Adrenal gland (tissue), 12 donors: ENCODE measurements around the gene CMTM4. TPM values are rescaled to one million over a fixed set of nuclear protein-coding genes. Genes with fewer than 3 reads are reported as not detected.

ENCODE experiments used
- DNase-seq, 7 donors: peaks; one replicate each; pipeline ENCODE4 v3.0.0-alpha.2; 2019 to 2020
- H3K27ac ChIP-seq, 5 donors: fragments of 200-600 bp; sonication (generic) in 4 of 5; 1 replicate in 3 of 5; 2 replicates in 2 of 5; pipeline versions ENCODE4 v1.5.1 to v1.8.0; 2016 to 2020; ENCODE audit warnings: mild to moderate bottlenecking in 1 of 5
- H3K27me3 ChIP-seq: fragments of 200-600 bp; 2 replicates; pipeline ENCODE4 v1.8.0; 2021
- H3K36me3 ChIP-seq, 2 donors: fragments of 200-600 bp; replicated peaks in 1 of 2; 1 replicate in 1 of 2; 2 replicates in 1 of 2; pipeline versions ENCODE4 v1.5.1 to v1.8.0; 2018 to 2022
- H3K4me1 ChIP-seq, 2 donors: fragments of 200-600 bp; replicated peaks in 1 of 2; 1 replicate in 1 of 2; 2 replicates in 1 of 2; pipeline versions ENCODE4 v1.5.1 to v1.8.0; 2018 to 2021
- H3K4me3 ChIP-seq, 4 donors: fragments of 200-600 bp; sonication (generic) in 3 of 4; one replicate each; pipeline ENCODE4 v1.5.1; 2016 to 2018
- H3K9me3 ChIP-seq, 3 donors: fragments of 200-600 bp; sonication (generic) in 1 of 3; replicated peaks in 1 of 3; 1 replicate in 2 of 3; 2 replicates in 1 of 3; pipeline versions ENCODE4 v1.5.1 to v1.8.0; 2016 to 2021
- CTCF ChIP-seq, 6 experiments: fragments of 450-650 bp in 4 of 6; fragments of 200-600 bp in 2 of 6; sonication (generic) in 1 of 6; IDR thresholded peaks; 1 replicate in 5 of 6; 2 replicates in 1 of 6; pipeline versions ENCODE4 v1.5.1 to v1.8.0; 2016 to 2021; ENCODE audit warnings: antibody characterized with exemption in 6 of 6, mild to moderate bottlenecking in 2 of 6, moderate library complexity in 1 of 6
- POLR2A ChIP-seq, 2 donors: fragments of 450-650 bp; IDR thresholded peaks; one replicate each; pipeline ENCODE4 v1.6.1; 2017; ENCODE audit warnings: antibody characterized with exemption in 2 of 2, mild to moderate bottlenecking in 2 of 2, moderate library complexity in 1 of 2
- WGBS, 4 donors: extraction: QIAGEN DNeasy Blood & Tissue Kit in 2 of 4; methylation state at CpG; one replicate each; pipeline versions ENCODE4 v1.1.5 to v1.1.7; 2013 to 2017; 5-methylcytosine and 5-hydroxymethylcytosine counted together
- intact Hi-C, 2 donors: fragments of 100-400 bp; cut with DNase I; formaldehyde crosslinking; loops; one replicate each; pipeline versions ENCODE4 v1.14.1 to v1.15.0; 2022 to 2023
- polyA plus RNA-seq, 3 donors: library from polyadenylated mRNA; stranded (reverse); fragments of 200-250 nt in 2 of 3; fragments of 350-450 nt in 1 of 3; fragmentation: Illumina TruSeq in 1 of 3; extraction: RNeasy Lipid Tissue Mini Kit (QIAGEN cat#74804) in 1 of 3; gene quantifications; one replicate each; pipeline ENCODE4 v1.2.3, GENCODE V29; 2013 to 2014
- total RNA-seq, 9 donors: library from RNA; depleted of rRNA in 4 of 9; stranded (reverse); fragments of >200 nt in 4 of 9; fragments of 120-200 nt in 1 of 9; fragmentation: NEBNext Ultra II Directional in 1 of 9; extraction: Animal tissue kit (Norgen Biotek cat#: 25700) in 1 of 9; gene quantifications; one replicate each; pipeline versions ENCODE4 v1.1.0 to v1.2.4, GENCODE V29; 2013 to 2023
- donor health status: healthy with polysubstance abuse.
- donor health status: Bipolar disorder and iron deficiency.
- donor health status: DM: yes; HTN: yes; CAD: no.
- donor health status: DM: no; HTN: no; CAD: no.
- donor health status: DM: no; HTN: no; CAD: no.
- donor health status: DM: yes; HTN: yes; CAD: no.

The CMTM4 gene
- total and polyA plus RNA-seq, 12 donors, result 9.2 to 35.3 (median 20.0) TPM

GRCh38 chr16:66578651-66579531 is 117.7 kb downstream of the CMTM4 start, which contains the start of gene CMTM2:
CMTM2 (plus strand) TSS chr16:66579463; CDS start chr16:66579608, 145 bp downstream.
- DNase-seq, result peak in 1 of 7 donors; percentile 9
- no peaks in the 10 kb centered on the region for H3K36me3 ChIP-seq
- H3K4me1 ChIP-seq, result peaks cover 10 to 11% of the 10 kb centered on the region in 2 donors
- no peaks in the 10 kb centered on the region for H3K27me3 ChIP-seq
- no peak within 1 kb of the TSS for H3K27ac ChIP-seq
- intact Hi-C loops, result no loop called here
- H3K4me3 ChIP-seq, result peak within 1 kb of the TSS in 1 of 4 donors; percentile 34
- H3K9me3 ChIP-seq, result no peaks in the 10 kb centered on the region
- TF ChIP-seq CTCF (IDR thresholded peaks at IDR 0.05), result no peak
- no peak for TF ChIP-seq POLR2A (IDR thresholded peaks at IDR 0.05)
- 21 to 34% (median 22%) methylated on average over 35 to 77 of the region's 77 CpGs for WGBS, 4 donors

GRCh38 chr16:66576296-66576695 is 120.2 kb downstream of the CMTM4 start:
- no peak for DNase-seq
- H3K4me3 ChIP-seq, result no peak overlapping the region
- intact Hi-C loops, result no loop called here
- TF ChIP-seq CTCF (IDR thresholded peaks at IDR 0.05) (no peak), POLR2A (IDR thresholded peaks at IDR 0.05) (no peak)
- 90 to 95% (median 91%) methylated on average over 5 of the region's 5 CpGs for WGBS, 4 donors
- H3K9me3 ChIP-seq, result no peaks in the 10 kb centered on the region
- no peak overlapping the region for H3K27ac ChIP-seq
- no peaks in the 10 kb centered on the region for H3K27me3 ChIP-seq
- no peaks in the 10 kb centered on the region for H3K36me3 ChIP-seq
- H3K4me1 ChIP-seq, result peaks cover 10 to 11% of the 10 kb centered on the region in 2 donors

GRCh38 chr16:66575060-66575459 is 121.5 kb downstream of the CMTM4 start:
- intact Hi-C loops, result no loop called here
- no peak overlapping the region for H3K4me3 ChIP-seq
- no peaks in the 10 kb centered on the region for H3K27me3 ChIP-seq
- H3K27ac ChIP-seq, result no peak overlapping the region
- H3K9me3 ChIP-seq, result no peaks in the 10 kb centered on the region
- peaks cover 10 to 11% of the 10 kb centered on the region in 2 donors for H3K4me1 ChIP-seq
- no peak for DNase-seq
- WGBS, 4 donors, result 94 to 98% (median 96%) methylated on average over 1 to 3 of the region's 3 CpGs
- no peaks in the 10 kb centered on the region for H3K36me3 ChIP-seq
- TF ChIP-seq POLR2A (IDR thresholded peaks at IDR 0.05) (no peak), CTCF (IDR thresholded peaks at IDR 0.05) (no peak)

GRCh38 chr16:66574531-66574930 is 122.0 kb downstream of the CMTM4 start:
- H3K4me1 ChIP-seq, result peaks cover 10 to 14% of the 10 kb centered on the region in 2 donors
- H3K27me3 ChIP-seq, result no peaks in the 10 kb centered on the region
- H3K4me3 ChIP-seq, result no peak overlapping the region
- H3K27ac ChIP-seq, result no peak overlapping the region
- no peak for TF ChIP-seq CTCF (IDR thresholded peaks at IDR 0.05)
- TF ChIP-seq POLR2A (IDR thresholded peaks at IDR 0.05), result no peak
- no peaks in the 10 kb centered on the region for H3K9me3 ChIP-seq
- DNase-seq, result no peak
- intact Hi-C loops, result no loop called here
- WGBS, 4 donors, result 90 to 94% (median 93%) methylated on average over 3 of the region's 3 CpGs
- H3K36me3 ChIP-seq, result no peaks in the 10 kb centered on the region
